GM12892 (cell line): ENCODE measurements around the gene GNPTG.

ENCODE experiments used
- POLR2A ChIP-seq: IDR thresholded peaks from 2 replicates; pipeline ENCODE4 v1.6.1; 2011; ENCODE audit warnings: low read depth, low read length, control low read depth
- POLR2AphosphoS5 ChIP-seq: IDR thresholded peaks from 2 replicates; pipeline ENCODE4 v1.6.1; 2011; ENCODE audit warnings: low read depth, low read length, control low read depth
- TAF1 ChIP-seq: IDR thresholded peaks from 2 replicates; pipeline ENCODE4 v1.6.1; 2011; ENCODE audit warnings: low read depth, mild to moderate bottlenecking, control low read depth, low read length, borderline replicate concordance

- TF ChIP-seq POLR2A: peak; percentile 20; the same call in 1 of the 2 replicates
- peak; percentile 27; the same call in 1 of the 2 replicates for TF ChIP-seq POLR2AphosphoS5
- TF ChIP-seq TAF1: no peak
Measured at GRCh38 chr16:1346422-1347285, 5.1 kb upstream of the GNPTG start.
